Measurements from ENCODE around the gene IRAK4.
"Not testable (repeated sequence)": the region's sequence is repeated elsewhere in the genome, so short reads cannot be mapped to it uniquely, and the experiment has no call there.

IRAK4 gene

DNA sequence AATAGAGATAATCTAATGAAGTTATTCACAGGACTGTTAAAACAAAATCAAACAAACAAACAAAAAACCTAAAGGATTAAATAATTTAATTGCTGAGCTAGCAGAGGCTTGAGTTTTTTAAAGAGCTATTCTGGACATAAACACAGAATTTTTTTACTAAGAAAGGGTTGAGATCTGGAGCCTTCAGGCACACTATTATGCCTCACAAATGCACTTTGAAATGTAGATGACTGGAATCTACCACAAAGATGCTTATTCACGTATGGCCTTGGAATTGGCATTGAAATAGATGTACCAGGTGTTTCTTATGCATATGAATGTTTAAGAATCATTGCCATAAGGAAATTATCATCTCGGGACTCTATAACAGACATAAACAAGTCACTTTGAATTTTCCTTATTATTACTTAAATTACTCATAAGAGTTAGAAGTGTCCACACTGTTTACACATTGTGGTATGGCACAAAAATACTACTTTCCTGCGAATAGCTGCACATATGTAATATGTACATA lies 21.8 kb upstream of the IRAK4 start:
- Histone ChIP-seq H3K27ac (no peak overlapping the region), H3K36me3 (ENCODE audit: insufficient read depth, low read length) (peaks cover 16% of the 10 kb centered on the region), H3K9me3 (ENCODE audit: low read depth, low read length) (no peaks in the 10 kb centered on the region), H3K9ac (ENCODE audit: insufficient read length) (no peak overlapping the region), H3K4me3 (no peak overlapping the region)
- no peak for DNase-seq (ENCODE audit: low read depth, low spot score)
- no peak for TF ChIP-seq FOXP2 (optimal IDR thresholded peaks at IDR 0.05; ENCODE audit: control extremely low read depth, extremely low read length, insufficient read depth)
- no peak for TF ChIP-seq POLR2AphosphoS5 (IDR thresholded peaks at IDR 0.05; ENCODE audit: borderline replicate concordance, low read depth, low read length)
- TF ChIP-seq EZH2 (IDR thresholded peaks at IDR 0.05): no peak

DNA sequence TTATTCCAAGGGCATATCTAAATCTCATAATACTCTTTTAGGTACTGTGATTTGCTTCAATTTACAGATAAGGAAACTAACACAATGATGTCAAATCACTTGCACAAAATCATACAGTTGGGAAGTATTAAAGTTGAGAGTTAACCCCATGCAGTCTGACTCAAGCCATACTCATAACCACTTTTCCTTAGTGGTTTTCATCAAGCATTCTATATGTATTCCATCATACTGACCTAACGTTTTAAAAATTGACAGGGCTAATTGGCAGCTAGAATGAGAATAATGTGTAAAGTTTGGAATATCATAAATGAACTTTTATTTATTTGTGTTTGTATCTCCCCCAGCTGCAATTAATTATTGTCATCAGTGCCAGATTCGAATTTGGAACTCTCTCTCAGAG lies 21.1 kb upstream of the IRAK4 start:
- no peak for DNase-seq (ENCODE audit: low read depth, low spot score)
- TF ChIP-seq EZH2 (IDR thresholded peaks at IDR 0.05): no peak
- no peak overlapping the region for H3K4me3 ChIP-seq

DNA sequence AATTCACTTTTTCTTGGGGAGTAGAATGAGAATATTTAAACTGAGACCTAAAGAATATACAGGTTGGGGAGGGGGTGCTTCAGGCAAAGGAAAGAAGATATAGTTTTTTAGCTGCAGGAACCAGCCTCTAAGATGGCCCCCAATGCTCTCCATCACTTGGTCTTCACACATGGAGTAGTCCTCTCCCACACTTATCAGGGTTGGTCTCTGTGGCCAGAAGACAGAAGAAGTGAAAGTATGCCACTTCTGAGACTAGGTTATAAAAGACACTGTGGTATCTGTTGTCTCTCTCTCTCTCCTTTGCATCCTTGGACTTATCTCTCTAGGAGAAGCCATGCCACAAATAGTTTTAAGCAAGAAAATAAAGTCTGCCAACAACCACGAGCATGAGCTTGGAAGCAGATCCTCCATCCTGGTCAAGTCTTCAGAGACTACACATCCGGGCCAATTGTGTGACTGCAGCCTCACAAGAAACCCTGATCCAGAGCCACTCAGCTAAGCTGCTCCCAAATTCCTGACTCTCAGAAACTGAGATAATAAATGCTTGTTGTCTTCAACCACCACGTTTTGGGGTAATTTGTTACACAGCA lies 18.1 kb upstream of the IRAK4 start:
- no peak for DNase-seq (ENCODE audit: low read depth, low spot score)
- H3K36me3 ChIP-seq (ENCODE audit: insufficient read depth, low read length): peaks cover 39% of the 10 kb centered on the region
- no peak for TF ChIP-seq FOXP2 (optimal IDR thresholded peaks at IDR 0.05; ENCODE audit: control extremely low read depth, extremely low read length, insufficient read depth)
- no peak for TF ChIP-seq POLR2AphosphoS5 (IDR thresholded peaks at IDR 0.05; ENCODE audit: borderline replicate concordance, low read depth, low read length)
- no peak for TF ChIP-seq EZH2 (IDR thresholded peaks at IDR 0.05)
- H3K9ac ChIP-seq (ENCODE audit: insufficient read length): no peak overlapping the region
- H3K9me3 ChIP-seq (ENCODE audit: low read depth, low read length): no peaks in the 10 kb centered on the region
- no peak overlapping the region for H3K4me3 ChIP-seq
- no peak overlapping the region for H3K27ac ChIP-seq

More for the DNA sequence above, 21.1 kb upstream of the IRAK4 start:
- Histone ChIP-seq H3K9me3 (ENCODE audit: low read depth, low read length) (no peaks in the 10 kb centered on the region), H3K9ac (ENCODE audit: insufficient read length) (no peak overlapping the region), H3K36me3 (ENCODE audit: insufficient read depth, low read length) (peaks cover 19% of the 10 kb centered on the region), H3K27ac (no peak overlapping the region)

DNA sequence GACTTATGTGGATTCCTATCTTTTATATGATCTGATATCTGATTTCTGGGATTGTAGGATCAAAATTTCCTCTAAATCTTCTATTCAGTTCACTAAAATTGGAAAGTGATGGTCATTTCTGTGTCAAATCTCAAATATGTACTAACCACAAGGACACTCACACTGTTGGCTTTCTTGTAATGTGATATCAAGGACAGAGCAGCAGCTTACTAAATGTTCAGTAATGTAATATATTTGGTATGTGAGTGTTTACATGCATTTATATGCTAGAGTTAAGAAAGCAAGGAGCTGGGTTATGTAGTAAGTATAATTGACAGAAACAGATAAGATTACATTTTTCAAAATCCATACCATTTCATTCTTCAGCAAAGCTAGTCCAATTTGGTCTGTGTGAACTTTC lies 16.6 kb upstream of the IRAK4 start:
- no peak for DNase-seq (ENCODE audit: low read depth, low spot score)
- no peak overlapping the region for H3K4me3 ChIP-seq
- H3K36me3 ChIP-seq (ENCODE audit: insufficient read depth, low read length): peaks cover 38% of the 10 kb centered on the region

DNA sequence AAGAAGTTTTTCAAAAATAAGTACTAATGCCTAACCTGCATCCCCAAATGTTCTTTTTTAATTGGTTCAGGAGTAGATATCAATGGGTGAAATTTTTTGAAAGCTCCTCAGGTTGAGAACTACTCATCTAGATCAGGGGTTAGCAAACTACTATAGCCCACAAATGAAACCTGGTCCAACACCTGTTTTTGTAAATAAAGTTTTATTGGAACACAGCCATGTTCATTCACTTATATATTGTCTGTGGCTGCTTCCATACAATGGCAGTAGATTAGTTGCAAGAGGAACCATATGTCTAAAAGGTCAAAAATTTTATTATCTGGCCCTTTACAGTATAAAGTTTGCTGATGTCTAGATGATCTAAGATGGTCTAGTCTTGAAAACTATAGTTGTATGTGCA lies 13.9 kb upstream of the IRAK4 start:
- Histone ChIP-seq H3K4me3 (no peak overlapping the region), H3K9ac (ENCODE audit: insufficient read length) (no peak overlapping the region), H3K9me3 (ENCODE audit: low read depth, low read length) (no peaks in the 10 kb centered on the region), H3K27ac (no peak overlapping the region), H3K36me3 (ENCODE audit: insufficient read depth, low read length) (peaks cover 38% of the 10 kb centered on the region)
- TF ChIP-seq POLR2AphosphoS5 (IDR thresholded peaks at IDR 0.05; ENCODE audit: borderline replicate concordance, low read depth, low read length): no peak
- no peak for TF ChIP-seq FOXP2 (optimal IDR thresholded peaks at IDR 0.05; ENCODE audit: control extremely low read depth, extremely low read length, insufficient read depth)
- TF ChIP-seq EZH2 (IDR thresholded peaks at IDR 0.05): no peak
- no peak for DNase-seq (ENCODE audit: low read depth, low spot score)

More for the DNA sequence above, 16.6 kb upstream of the IRAK4 start:
- TF ChIP-seq POLR2AphosphoS5 (IDR thresholded peaks at IDR 0.05; ENCODE audit: borderline replicate concordance, low read depth, low read length): no peak
- TF ChIP-seq EZH2 (IDR thresholded peaks at IDR 0.05): no peak
- TF ChIP-seq FOXP2 (optimal IDR thresholded peaks at IDR 0.05; ENCODE audit: control extremely low read depth, extremely low read length, insufficient read depth): no peak
- H3K27ac ChIP-seq: no peak overlapping the region
- no peak overlapping the region for H3K9ac ChIP-seq (ENCODE audit: insufficient read length)
- H3K9me3 ChIP-seq (ENCODE audit: low read depth, low read length): no peaks in the 10 kb centered on the region

DNA sequence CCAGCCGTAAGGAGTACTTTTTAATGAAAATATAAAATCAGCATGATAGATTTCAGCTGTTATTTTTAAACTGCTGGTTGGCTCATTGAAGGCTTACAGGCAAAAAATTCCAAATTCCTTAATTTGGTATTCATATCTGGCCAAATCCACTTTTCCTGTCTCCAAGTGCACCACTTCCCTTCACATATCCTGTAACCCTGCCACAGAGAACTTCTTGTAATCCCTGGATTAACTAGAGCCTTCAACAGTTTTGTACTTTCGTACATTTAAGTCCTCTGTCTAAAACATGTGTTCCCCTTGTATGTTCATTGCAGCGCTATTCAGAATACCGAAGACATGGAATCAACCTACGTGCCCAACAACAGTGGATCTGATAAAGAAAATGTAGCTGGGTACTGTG lies 9.7 kb upstream of the IRAK4 start:
- no peak for DNase-seq (ENCODE audit: low read depth, low spot score)
- Histone ChIP-seq H3K9me3 (ENCODE audit: low read depth, low read length) (no peaks in the 10 kb centered on the region), H3K27ac (no peak overlapping the region), H3K36me3 (ENCODE audit: insufficient read depth, low read length) (peaks cover 38% of the 10 kb centered on the region), H3K9ac (ENCODE audit: insufficient read length) (no peak overlapping the region), H3K4me3 (no peak overlapping the region)
- TF ChIP-seq FOXP2 (optimal IDR thresholded peaks at IDR 0.05; ENCODE audit: control extremely low read depth, extremely low read length, insufficient read depth) (no peak), EZH2 (IDR thresholded peaks at IDR 0.05) (no peak), POLR2AphosphoS5 (IDR thresholded peaks at IDR 0.05; ENCODE audit: borderline replicate concordance, low read depth, low read length) (no peak)

DNA sequence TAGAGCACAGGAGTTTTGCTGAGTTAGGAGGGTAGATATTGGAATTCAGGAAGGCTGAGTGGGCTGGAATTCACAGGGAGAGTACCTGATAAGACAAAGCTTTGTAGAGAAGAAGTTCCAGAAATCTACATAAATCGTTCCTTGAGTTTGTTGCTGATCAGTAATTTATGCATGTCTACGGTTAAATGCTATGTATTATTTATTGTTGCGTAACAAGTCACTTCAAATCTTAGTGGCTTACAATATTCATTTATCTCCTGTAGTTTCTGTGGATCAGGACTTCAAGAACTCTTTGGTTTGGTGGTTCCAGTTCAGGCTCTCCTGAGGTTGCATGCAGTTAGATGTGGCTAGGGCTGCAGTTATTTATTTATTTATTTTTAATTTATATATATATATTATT lies 7.9 kb upstream of the IRAK4 start:
- no peak overlapping the region for H3K9ac ChIP-seq (ENCODE audit: insufficient read length)
- DNase-seq (ENCODE audit: low read depth, low spot score): no peak
- peaks cover 38% of the 10 kb centered on the region for H3K36me3 ChIP-seq (ENCODE audit: insufficient read depth, low read length)
- TF ChIP-seq EZH2 (IDR thresholded peaks at IDR 0.05) (no peak), POLR2AphosphoS5 (IDR thresholded peaks at IDR 0.05; ENCODE audit: borderline replicate concordance, low read depth, low read length) (no peak), FOXP2 (optimal IDR thresholded peaks at IDR 0.05; ENCODE audit: control extremely low read depth, extremely low read length, insufficient read depth) (no peak)
- no peak overlapping the region for H3K27ac ChIP-seq
- no peaks in the 10 kb centered on the region; the same call in 1 of the 2 replicates for H3K9me3 ChIP-seq (ENCODE audit: low read depth, low read length)
- no peak overlapping the region for H3K4me3 ChIP-seq

DNA sequence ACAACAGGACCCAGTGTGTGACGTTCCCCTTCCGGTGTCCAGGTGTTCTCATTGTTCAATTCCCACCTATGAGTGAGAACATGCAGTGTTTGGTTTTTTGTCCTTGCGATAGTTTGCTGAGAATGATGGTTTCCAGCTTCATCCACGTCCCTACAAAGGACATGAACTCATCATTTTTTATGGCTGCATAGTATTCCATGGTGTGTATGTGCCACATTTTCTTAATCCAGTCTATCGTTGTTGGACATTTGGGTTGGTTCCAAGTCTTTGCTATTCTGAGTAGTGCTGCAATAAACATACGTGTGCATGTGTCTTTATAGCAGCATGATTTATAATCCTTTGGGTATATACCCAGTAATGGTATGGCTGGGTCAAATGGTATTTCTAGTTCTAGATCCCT lies 7.4 kb upstream of the IRAK4 start:
- not testable (repeated sequence) for H3K4me3 ChIP-seq; H3K27ac ChIP-seq; H3K9me3 ChIP-seq (ENCODE audit: low read depth, low read length); DNase-seq (ENCODE audit: low read depth, low spot score); H3K9ac ChIP-seq (ENCODE audit: insufficient read length)
- peaks cover 36% of the 10 kb centered on the region for H3K36me3 ChIP-seq (ENCODE audit: insufficient read depth, low read length)

DNA sequence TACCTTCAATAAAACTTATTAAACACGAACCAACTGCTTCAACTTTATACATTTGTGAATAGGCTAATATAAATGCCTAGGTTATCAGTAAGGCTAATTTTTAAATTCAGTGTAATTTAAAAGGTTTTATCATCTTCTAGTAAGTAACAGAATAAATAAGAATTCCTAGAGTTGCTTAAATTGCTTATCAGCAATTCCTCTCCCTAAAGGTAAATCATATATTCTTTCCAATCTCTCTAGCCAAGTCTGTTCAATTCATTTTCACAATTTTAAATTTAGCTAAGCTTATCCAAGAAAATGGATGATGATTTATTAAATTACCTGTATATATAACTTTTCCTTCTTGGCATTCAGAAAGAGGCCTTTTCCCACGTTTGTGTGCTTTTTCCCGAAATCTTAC lies 4.7 kb upstream of the IRAK4 start:
- Histone ChIP-seq H3K9ac (ENCODE audit: insufficient read length) (no peak overlapping the region), H3K9me3 (ENCODE audit: low read depth, low read length) (no peaks in the 10 kb centered on the region; the same call in 1 of the 2 replicates), H3K27ac (no peak overlapping the region), H3K36me3 (ENCODE audit: insufficient read depth, low read length) (peaks cover 36% of the 10 kb centered on the region), H3K4me3 (no peak overlapping the region)
- DNase-seq (ENCODE audit: low read depth, low spot score): no peak
- no peak for TF ChIP-seq EZH2 (IDR thresholded peaks at IDR 0.05)
- no peak for TF ChIP-seq FOXP2 (optimal IDR thresholded peaks at IDR 0.05; ENCODE audit: control extremely low read depth, extremely low read length, insufficient read depth)
- no peak for TF ChIP-seq POLR2AphosphoS5 (IDR thresholded peaks at IDR 0.05; ENCODE audit: borderline replicate concordance, low read depth, low read length)
